Measurements from ENCODE around the gene SHC2.

DNA sequence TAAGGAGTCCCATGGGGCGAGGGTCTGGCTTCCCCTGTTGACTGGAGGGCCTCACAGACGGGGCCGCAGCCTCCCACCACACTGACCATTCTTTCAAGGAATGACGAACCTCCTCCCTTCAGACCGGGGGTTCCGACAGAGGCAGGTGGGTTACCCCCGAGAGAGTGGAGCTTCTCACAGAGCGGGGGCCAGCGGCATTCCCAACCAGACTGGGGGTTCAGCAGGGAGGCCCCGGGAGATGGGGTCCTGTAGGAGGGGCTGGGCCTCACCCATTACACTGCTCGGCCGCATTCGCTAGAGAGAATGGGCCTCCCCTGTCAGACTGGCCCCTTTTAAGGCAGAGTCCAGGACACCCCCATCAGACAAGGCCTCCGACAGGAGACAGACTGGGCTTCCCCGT, 36.3 kb downstream of the SHC2 start:
- TF ChIP-seq, protein P1, sequence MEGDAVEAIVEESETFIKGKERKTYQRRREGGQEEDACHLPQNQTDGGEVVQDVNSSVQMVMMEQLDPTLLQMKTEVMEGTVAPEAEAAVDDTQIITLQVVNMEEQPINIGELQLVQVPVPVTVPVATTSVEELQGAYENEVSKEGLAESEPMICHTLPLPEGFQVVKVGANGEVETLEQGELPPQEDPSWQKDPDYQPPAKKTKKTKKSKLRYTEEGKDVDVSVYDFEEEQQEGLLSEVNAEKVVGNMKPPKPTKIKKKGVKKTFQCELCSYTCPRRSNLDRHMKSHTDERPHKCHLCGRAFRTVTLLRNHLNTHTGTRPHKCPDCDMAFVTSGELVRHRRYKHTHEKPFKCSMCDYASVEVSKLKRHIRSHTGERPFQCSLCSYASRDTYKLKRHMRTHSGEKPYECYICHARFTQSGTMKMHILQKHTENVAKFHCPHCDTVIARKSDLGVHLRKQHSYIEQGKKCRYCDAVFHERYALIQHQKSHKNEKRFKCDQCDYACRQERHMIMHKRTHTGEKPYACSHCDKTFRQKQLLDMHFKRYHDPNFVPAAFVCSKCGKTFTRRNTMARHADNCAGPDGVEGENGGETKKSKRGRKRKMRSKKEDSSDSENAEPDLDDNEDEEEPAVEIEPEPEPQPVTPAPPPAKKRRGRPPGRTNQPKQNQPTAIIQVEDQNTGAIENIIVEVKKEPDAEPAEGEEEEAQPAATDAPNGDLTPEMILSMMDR (IDR thresholded peaks at IDR 0.05), result no peak
- no peak for TF ChIP-seq POLR2A (IDR thresholded peaks at IDR 0.05)

Measured in thyroid gland (tissue), 4 donors.